GM23248 (cell line): ENCODE results near the gene CLDN4. TPM values are rescaled to one million over a fixed set of nuclear protein-coding genes. Genes with fewer than 3 reads are reported as not detected.

Source experiments
- DNase-seq: peaks from one replicate; pipeline ENCODE4 v3.0.0-alpha.2; 2015
- H2AFZ ChIP-seq: fragments of 200-600 bp; sonication (generic); 2 replicates; pipeline ENCODE4 v1.6.1; 2016; ENCODE audit warnings: antibody characterized with exemption
- H3F3A ChIP-seq: fragments of 200-600 bp; sonication (generic); 2 replicates; pipeline ENCODE4 v1.6.1; 2016; ENCODE audit warnings: mild to moderate bottlenecking, antibody characterized with exemption, mixed run types; ENCODE audit not compliant: insufficient read depth
- H3K27ac ChIP-seq: fragments of 200-600 bp; sonication (generic); 2 replicates; pipeline ENCODE4 v1.5.1; 2016; ENCODE audit warnings: mild to moderate bottlenecking
- H3K27me3 ChIP-seq: fragments of 200-600 bp; sonication (generic); replicated peaks from 2 replicates; pipeline ENCODE4 v1.6.1; 2016; ENCODE audit warnings: mild to moderate bottlenecking; ENCODE audit not compliant: insufficient read depth
- H3K36me3 ChIP-seq: fragments of 200-600 bp; sonication (generic); 2 replicates; pipeline ENCODE4 v1.6.1; 2016; ENCODE audit warnings: low read depth, mild to moderate bottlenecking
- H3K4me1 ChIP-seq: fragments of 200-600 bp; sonication (generic); 2 replicates; pipeline ENCODE4 v1.6.1; 2016; ENCODE audit warnings: mild to moderate bottlenecking; ENCODE audit not compliant: insufficient read depth
- H3K4me2 ChIP-seq: fragments of 200-600 bp; sonication (generic); one replicate; pipeline ENCODE4 v1.6.1; 2016; ENCODE audit warnings: mild to moderate bottlenecking; ENCODE audit not compliant: unreplicated experiment
- H3K4me3 ChIP-seq: fragments of 200-600 bp; sonication (generic); 2 replicates; pipeline ENCODE4 v1.5.1; 2016; ENCODE audit warnings: mild to moderate bottlenecking
- H3K79me2 ChIP-seq: fragments of 200-600 bp; sonication (generic); 2 replicates; pipeline ENCODE4 v1.6.1; 2016; ENCODE audit warnings: mild to moderate bottlenecking; ENCODE audit not compliant: insufficient read depth
- H3K9ac ChIP-seq: fragments of 200-600 bp; sonication (generic); 2 replicates; pipeline ENCODE4 v1.6.1; 2016; ENCODE audit warnings: mild to moderate bottlenecking
- H3K9me2 ChIP-seq: fragments of 200-600 bp; sonication (generic); 2 replicates; pipeline ENCODE4 v1.6.1; 2016; ENCODE audit warnings: mixed run types, mild to moderate bottlenecking, moderate library complexity; ENCODE audit not compliant: insufficient read depth
- H3K9me3 ChIP-seq: fragments of 200-600 bp; sonication (generic); one replicate; pipeline ENCODE4 v1.6.1; 2017; ENCODE audit warnings: low read depth
- H4K20me1 ChIP-seq: fragments of 200-600 bp; sonication (generic); 2 replicates; pipeline ENCODE4 v1.6.0; 2016; ENCODE audit not compliant: insufficient read depth
- EZH2 ChIP-seq: fragments of 200-600 bp; sonication (generic); IDR thresholded peaks from 2 replicates; pipeline ENCODE4 v1.6.1; 2018; ENCODE audit warnings: antibody characterized with exemption, mild to moderate bottlenecking; ENCODE audit not compliant: insufficient read depth, poor library complexity, severe bottlenecking
- EZH2phosphoT487 ChIP-seq: fragments of 200-600 bp; sonication (generic); IDR thresholded peaks from 2 replicates; pipeline ENCODE4 v1.6.1; 2018; ENCODE audit warnings: antibody characterized with exemption, moderate library complexity, mild to moderate bottlenecking, low read depth; ENCODE audit not compliant: insufficient read depth
- WGBS, 2 experiments: methylation state at CpG; one replicate each; pipeline ENCODE4 v1.1.6; 2015 to 2017; ENCODE audit warnings: low lambda C conversion rate in 2 of 2, low coverage in 1 of 2; ENCODE audit errors: missing lambda C conversion rate in 2 of 2; 5-methylcytosine and 5-hydroxymethylcytosine counted together
- in situ Hi-C: fragments of 300-500 bp; cut with MboI; formaldehyde crosslinking; loops from 2 replicates; pipeline ENCODE4 v1.15.0; 2020
- polyA plus RNA-seq: library from polyadenylated mRNA; unstranded; fragments of >200 nt; fragmentation: Nextera tagmentation; extraction: Ambion mirVana; gene quantifications from 2 replicates; pipeline ENCODE4 v1.2.1, GENCODE V29; 2016
- total RNA-seq: library from RNA; depleted of rRNA; stranded (reverse); fragments of >200 nt; shearing (Covaris generic); gene quantifications from 2 replicates; pipeline ENCODE4 v1.2.3, GENCODE V29; 2014

CLDN4 gene
- total and polyA plus RNA-seq, 2 experiments from 2014 or later, result 0.10 TPM; not detected in 1

DNA sequence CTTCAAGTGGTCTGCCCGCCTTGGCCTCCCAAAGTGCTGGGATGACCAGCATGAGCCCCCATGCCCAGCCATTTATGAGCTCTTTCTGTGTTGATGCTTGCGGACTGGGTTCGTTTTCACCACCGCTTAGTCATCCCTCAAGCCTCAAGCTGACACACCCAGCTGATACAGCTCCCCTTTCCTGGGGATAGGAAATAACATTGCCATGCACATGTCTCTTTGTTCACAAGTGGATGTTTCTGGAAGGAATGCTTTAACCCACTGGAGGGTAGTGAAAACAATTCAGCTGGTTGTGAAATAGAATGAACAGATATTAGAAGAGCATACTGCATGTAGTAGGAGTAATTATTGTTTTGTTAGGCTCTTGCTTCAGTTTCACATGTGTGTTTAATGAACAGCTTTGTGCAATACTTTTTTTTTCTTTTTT, 20.0 kb downstream of the CLDN4 start:
- Histone ChIP-seq H3K9me3 (no peaks in the 10 kb centered on the region), H3F3A (peaks cover 25% of the 10 kb centered on the region), H3K36me3 (no peaks in the 10 kb centered on the region), H2AFZ (no peak overlapping the region), H3K9me2 (no peaks in the 10 kb centered on the region), H3K4me1 (peaks cover 42% of the 10 kb centered on the region), H3K27me3 (no peaks in the 10 kb centered on the region), H3K27ac (peak overlapping the region; percentile 99), H3K4me3 (peak overlapping the region; percentile 38), H3K4me2 (peak overlapping the region; percentile 74), H3K9ac (peak overlapping the region; percentile 86), H4K20me1 (no peaks in the 10 kb centered on the region), H3K79me2 (no peaks in the 10 kb centered on the region)
- DNase-seq, result peak; percentile 98
- in situ Hi-C loops, result loop anchor here (25.0 kb wide), 2 partner anchors 238 to 537 kb away; partner anchors contain the start of gene MLXIPL
- WGBS, 2 experiments, result 3 to 4% methylated on average over 4 of the region's 4 CpGs
- peak; percentile 73; the same call in 1 of the 2 replicates for TF ChIP-seq EZH2phosphoT487
- TF ChIP-seq EZH2, result no peak

DNA sequence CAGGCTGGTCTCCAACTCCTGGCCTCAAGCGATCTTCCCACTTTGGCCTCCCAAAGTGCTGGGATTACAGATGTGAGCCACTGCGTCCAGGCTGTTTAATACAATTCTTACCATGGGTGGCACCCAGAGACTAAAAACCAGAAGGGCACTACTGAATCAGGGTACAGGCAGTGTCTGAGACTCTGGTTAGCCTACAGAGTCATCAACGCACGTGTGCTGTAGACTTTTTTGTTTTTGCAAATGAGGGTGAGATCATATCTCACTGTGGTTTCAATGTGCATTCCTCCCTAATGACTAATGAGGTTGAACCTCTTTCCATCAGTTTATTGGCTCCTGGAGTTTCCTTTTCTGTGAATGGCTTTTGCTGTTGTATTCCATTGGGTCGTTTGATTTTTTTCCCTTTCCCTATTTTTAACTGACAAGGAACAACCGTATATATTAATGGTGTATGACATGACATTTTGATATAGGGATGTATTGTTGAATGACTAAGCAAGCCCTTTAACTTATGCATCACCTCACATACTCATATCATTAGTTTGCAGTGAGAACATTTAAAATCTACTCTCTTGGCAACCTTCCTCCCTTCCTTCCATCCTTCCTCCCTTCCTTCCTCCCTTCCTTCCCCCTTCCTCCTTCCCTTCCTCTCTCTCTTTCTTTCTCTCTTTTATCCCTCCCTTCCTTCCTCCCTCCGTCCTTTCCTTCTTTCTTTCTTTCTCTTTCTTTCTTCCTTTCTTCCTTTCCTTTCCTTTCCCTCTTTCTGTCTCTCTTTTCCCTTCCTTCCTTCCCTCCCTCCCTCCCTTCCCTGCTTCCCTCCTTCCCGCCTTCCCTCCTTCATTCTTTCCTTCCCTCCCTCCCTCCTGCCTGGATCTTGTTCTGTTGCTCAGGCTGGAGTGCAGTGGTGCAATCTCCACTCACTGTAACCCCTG, 20.9 kb downstream of the CLDN4 start:
- Histone ChIP-seq H3K4me3 (peak overlapping the region; percentile 38), H3K27me3 (no peaks in the 10 kb centered on the region), H3K9me3 (no peaks in the 10 kb centered on the region), H3K27ac (peak overlapping the region; percentile 99), H3K79me2 (no peaks in the 10 kb centered on the region), H3K9me2 (no peaks in the 10 kb centered on the region), H3K36me3 (no peaks in the 10 kb centered on the region), H3K4me2 (peak overlapping the region; percentile 74), H2AFZ (no peak overlapping the region), H3K9ac (peak overlapping the region; percentile 86), H3F3A (peaks cover 21% of the 10 kb centered on the region), H4K20me1 (no peaks in the 10 kb centered on the region), H3K4me1 (peaks cover 41% of the 10 kb centered on the region)
- TF ChIP-seq EZH2 (no peak), EZH2phosphoT487 (no peak)
- peak; percentile 97 for DNase-seq
- 8 to 21% methylated on average over 8 of the region's 8 CpGs for WGBS, 2 experiments
- in situ Hi-C loops, result loop anchor here (25.0 kb wide), 2 partner anchors 239 to 536 kb away; partner anchors contain the start of gene MLXIPL

DNA sequence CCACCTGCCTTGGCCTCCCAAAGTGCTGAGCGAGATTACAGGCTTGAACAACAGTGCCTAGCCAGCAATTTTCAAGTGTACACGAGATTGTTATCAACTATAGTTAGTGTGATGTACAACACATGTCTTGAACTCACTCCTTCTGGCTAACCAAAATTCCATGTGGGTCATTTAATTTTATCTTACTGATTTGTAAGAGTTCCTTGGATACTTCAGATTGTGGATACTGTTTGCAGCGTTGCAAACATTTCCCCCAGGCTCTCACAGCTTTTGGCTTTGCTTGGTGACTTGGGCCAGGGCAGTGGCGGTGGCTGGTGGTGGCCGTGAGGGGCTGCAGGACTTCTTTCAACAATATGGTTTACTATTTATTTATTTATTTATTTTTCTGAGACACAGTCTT, 21.7 kb downstream of the CLDN4 start:
- Histone ChIP-seq H3K9ac (no peak overlapping the region), H3K36me3 (no peaks in the 10 kb centered on the region), H3F3A (peaks cover 21% of the 10 kb centered on the region), H4K20me1 (no peaks in the 10 kb centered on the region), H3K27ac (peak overlapping the region; percentile 99; the same call in 1 of the 2 replicates), H3K4me3 (no peak overlapping the region), H3K4me2 (no peak overlapping the region), H3K4me1 (peaks cover 41% of the 10 kb centered on the region), H3K79me2 (no peaks in the 10 kb centered on the region), H2AFZ (no peak overlapping the region), H3K27me3 (no peaks in the 10 kb centered on the region), H3K9me3 (no peaks in the 10 kb centered on the region), H3K9me2 (no peaks in the 10 kb centered on the region)
- 82 to 88% methylated on average over 5 of the region's 5 CpGs for WGBS, 2 experiments
- in situ Hi-C loops, result loop anchor here (25.0 kb wide), 2 partner anchors 240 to 535 kb away; partner anchors contain the start of gene MLXIPL
- no peak for DNase-seq
- TF ChIP-seq EZH2 (no peak), EZH2phosphoT487 (no peak)

DNA sequence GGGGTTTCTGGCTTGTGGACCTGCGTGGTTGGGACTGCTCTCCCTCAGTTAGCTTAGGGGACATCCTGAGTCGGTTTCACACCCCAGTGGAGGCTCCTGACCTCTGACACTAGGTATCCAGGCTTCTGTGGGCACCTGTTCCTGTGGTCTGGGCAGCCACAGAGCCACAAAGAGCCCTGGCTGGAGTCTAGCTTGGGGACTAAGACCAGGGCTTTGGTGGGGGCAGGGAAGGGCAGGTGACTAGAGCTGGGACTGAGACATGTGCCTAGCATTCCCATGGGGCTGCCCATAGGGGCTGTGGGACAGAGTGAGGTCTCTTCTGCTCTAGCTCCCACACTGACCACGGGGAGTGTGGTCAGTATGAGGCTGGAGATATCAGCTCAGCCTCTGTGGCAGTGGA, 26.1 kb downstream of the CLDN4 start:
- H3K27me3 ChIP-seq, result no peaks in the 10 kb centered on the region
- DNase-seq, result no peak
- no peaks in the 10 kb centered on the region for H3K9me2 ChIP-seq
- no peaks in the 10 kb centered on the region for H3K79me2 ChIP-seq
- no peak overlapping the region for H3K27ac ChIP-seq
- no peak overlapping the region for H3K4me3 ChIP-seq
- no peaks in the 10 kb centered on the region for H3F3A ChIP-seq
- peaks cover 5% of the 10 kb centered on the region for H3K4me1 ChIP-seq
- in situ Hi-C loops, result loop anchor here (25.0 kb wide), 2 partner anchors 245 to 530 kb away; partner anchors contain the start of gene MLXIPL
- H2AFZ ChIP-seq, result no peak overlapping the region
- H3K4me2 ChIP-seq, result no peak overlapping the region
- 70 to 72% methylated on average over 3 of the region's 3 CpGs for WGBS, 2 experiments
- TF ChIP-seq EZH2phosphoT487 (no peak), EZH2 (no peak)
- H4K20me1 ChIP-seq, result no peaks in the 10 kb centered on the region
- H3K9ac ChIP-seq, result no peak overlapping the region
- no peaks in the 10 kb centered on the region for H3K9me3 ChIP-seq
- H3K36me3 ChIP-seq, result no peaks in the 10 kb centered on the region
